HepG2 (cell line): ENCODE results near the gene CYB5R3. TPM values are rescaled to one million over a fixed set of nuclear protein-coding genes. Genes with fewer than 3 reads are reported as not detected.

Experiments
- ATAC-seq: fragments of 200-7000 bp; cut with Tn5 transposase; 3 replicates; pipeline ENCODE4 v1.9.1; 2020; ENCODE audit warnings: mild to moderate bottlenecking, moderate library complexity
- Bru-seq: library from RNA; stranded (reverse); fragments of 400-500 nt; gene quantifications from one replicate; lab custom pipeline; 2021; lab: Mats Ljungman, UMichigan
- BruChase-seq, 2 experiments: library from RNA; stranded (reverse); fragments of 400-500 nt; gene quantifications; one replicate each; lab custom pipeline; 2021; lab: Mats Ljungman, UMichigan
- BruUV-seq: library from RNA; stranded (reverse); fragments of 400-500 nt; replicated peaks from 2 replicates; lab custom pipeline; 2021; lab: Mats Ljungman, UMichigan
- CTCF ChIA-PET: fragments of 300-600 bp; formaldehyde crosslinking; extraction: SDS; loops from one replicate; lab custom pipeline; 2021; ENCODE audit warnings: low total read pairs, inconsistent platforms, low intra/inter-chr PET ratio; lab: Yijun Ruan, JAX
- POLR2A ChIA-PET: fragments of 350-600 bp; sonication (Branson Sonifier 250); formaldehyde crosslinking; loops from one replicate; lab custom pipeline; 2020; ENCODE audit warnings: antibody characterized with exemption, inconsistent platforms; lab: Yijun Ruan, JAX
- DNase-seq: peaks from one replicate; pipeline ENCODE4 v3.0.0-alpha.2; 2015; ENCODE audit warnings: low spot score
- FAIRE-seq: peaks from 3 replicates; lab custom pipeline; 2011; peaks lifted over from hg19 to GRCh38; lab: Jason Lieb, UNC
- H2AFZ ChIP-seq: one replicate; pipeline ENCODE4 v1.6.1; 2011; ENCODE audit warnings: low read length, inconsistent platforms
- H3K27ac ChIP-seq: fragments of 300-600 bp; 3 replicates; pipeline ENCODE4 v1.8.0; 2011; ENCODE audit warnings: mixed run types, mild to moderate bottlenecking, mixed read lengths, low read length, inconsistent platforms; ENCODE audit not compliant: insufficient read depth; ENCODE audit errors: extremely low read length
- H3K27me3 ChIP-seq, 2 experiments: fragments of 200-600 bp in 1 of 2; 2 replicates in 1 of 2; 3 replicates in 1 of 2; pipeline versions ENCODE4 v1.6.0 to v1.8.0; 2011; ENCODE audit warnings: low read length in 2 of 2, mild to moderate bottlenecking in 2 of 2, moderate library complexity in 2 of 2, inconsistent platforms in 1 of 2; ENCODE audit not compliant: insufficient read depth in 2 of 2, control insufficient read depth in 1 of 2
- H3K36me3 ChIP-seq, 2 experiments: fragments of 200-600 bp in 1 of 2; replicated peaks in 1 of 2; 2 replicates in 1 of 2; 3 replicates in 1 of 2; pipeline versions ENCODE4 v1.5.1 to v1.8.0; 2011; ENCODE audit warnings: low read length in 2 of 2, inconsistent platforms in 1 of 2; ENCODE audit not compliant: insufficient read depth in 2 of 2, control insufficient read depth in 1 of 2
- H3K4me1 ChIP-seq: 2 replicates; pipeline ENCODE4 v1.5.1; 2012; ENCODE audit warnings: low read length, inconsistent platforms; ENCODE audit not compliant: insufficient read depth
- H3K4me2 ChIP-seq: 2 replicates; pipeline ENCODE4 v1.6.0; 2011; ENCODE audit warnings: low read depth, low read length, inconsistent platforms
- H3K4me3 ChIP-seq, 3 experiments: fragments of 200-600 bp in 1 of 3; sonication (generic), shearing (Covaris generic) in 1 of 3; replicated peaks in 1 of 3; 2 replicates each; pipeline ENCODE4 v1.5.1; 2011 to 2016; ENCODE audit warnings: low read length in 3 of 3, inconsistent platforms in 2 of 3, low read depth in 2 of 3, mild to moderate bottlenecking in 2 of 3, control low read depth in 1 of 3, mixed read lengths in 1 of 3; ENCODE audit not compliant: insufficient read depth in 1 of 3
- H3K79me2 ChIP-seq: one replicate; pipeline ENCODE4 v1.6.1; 2011; ENCODE audit warnings: low read length, inconsistent platforms; ENCODE audit not compliant: insufficient read depth
- H3K9ac ChIP-seq: 2 replicates; pipeline ENCODE4 v1.6.0; 2011; ENCODE audit warnings: mild to moderate bottlenecking, low read depth, low read length, inconsistent platforms; ENCODE audit not compliant: insufficient read depth
- H3K9me3 ChIP-seq: 2 replicates; pipeline ENCODE4 v1.5.1; 2012; ENCODE audit warnings: mild to moderate bottlenecking, low read length
- H4K20me1 ChIP-seq: 2 replicates; pipeline ENCODE4 v1.6.0; 2011; ENCODE audit warnings: inconsistent platforms, mild to moderate bottlenecking, low read length, moderate library complexity; ENCODE audit not compliant: insufficient read depth
- AKAP8 ChIP-seq: sonication (generic); formaldehyde crosslinking; IDR thresholded peaks from 2 replicates; pipeline ENCODE4 v1.5.1; 2020; ENCODE audit warnings: mild to moderate bottlenecking, missing genetic modification reagents
- GATAD1 ChIP-seq: IDR thresholded peaks from 2 replicates; pipeline ENCODE4 v1.6.1; 2016; ENCODE audit warnings: missing genetic modification reagents, missing compliant biosample characterization
- JUND ChIP-seq: sonication (generic); formaldehyde crosslinking; IDR thresholded peaks from 2 replicates; pipeline ENCODE4 v1.8.0; 2022; ENCODE audit warnings: mild to moderate bottlenecking, missing genetic modification reagents
- MATR3 ChIP-seq: sonication (generic); formaldehyde crosslinking; IDR thresholded peaks from 2 replicates; pipeline ENCODE4 v1.4.0; 2020; ENCODE audit warnings: missing genetic modification reagents
- MAZ ChIP-seq, 2 experiments: sonication (generic) in 1 of 2; formaldehyde crosslinking in 1 of 2; IDR thresholded peaks; 2 replicates each; pipeline versions ENCODE4 v1.5.0 to v1.6.1; 2012 to 2020; ENCODE audit warnings: low read depth in 2 of 2, mild to moderate bottlenecking in 2 of 2, borderline replicate concordance in 1 of 2, improper control_type of control experiment in 1 of 2, low read length in 1 of 2, missing genetic modification reagents in 1 of 2, moderate library complexity in 1 of 2
- POLR2AphosphoS2 ChIP-seq: IDR thresholded peaks from 2 replicates; pipeline ENCODE4 v1.6.1; 2011; ENCODE audit warnings: low read depth, low read length, improper control_type of control experiment
- RBFOX2 ChIP-seq: fragments of 200-400 bp; formaldehyde crosslinking; IDR thresholded peaks from 2 replicates; pipeline ENCODE4 v1.6.1; 2017; ENCODE audit warnings: low read depth, mild to moderate bottlenecking, low read length
- RCOR2 ChIP-seq: IDR thresholded peaks from 2 replicates; pipeline ENCODE4 v1.6.1; 2016; ENCODE audit warnings: missing biosample characterization, missing genetic modification reagents
- ZNF264 ChIP-seq: sonication (generic); formaldehyde crosslinking; IDR thresholded peaks from 2 replicates; pipeline ENCODE4 v1.4.0; 2020; ENCODE audit warnings: missing genetic modification reagents
- ZNF430 ChIP-seq: sonication (generic); formaldehyde crosslinking; IDR thresholded peaks from 2 replicates; pipeline ENCODE4 v1.9.0; 2021; ENCODE audit warnings: mild to moderate bottlenecking, missing genetic modification reagents
- ZSCAN31 ChIP-seq: sonication (generic); formaldehyde crosslinking; IDR thresholded peaks from 2 replicates; pipeline ENCODE4 v1.5.0; 2020; ENCODE audit warnings: low read depth, mild to moderate bottlenecking, missing genetic modification reagents
- WGBS: methylation state at CpG from one replicate; pipeline ENCODE4 v1.1.6; 2017; ENCODE audit warnings: low lambda C conversion rate; 5-methylcytosine and 5-hydroxymethylcytosine counted together
- in situ Hi-C: cut with HindIII; loops from 2 replicates; pipeline ENCODE4 v1.10.0; 2017; ENCODE audit warnings: low pct_unique_long_range_greater_than_20kb; ENCODE audit not compliant: extremely low pct_ligation_motif_present
- intact Hi-C: fragments of 100-400 bp; cut with micrococcal nuclease; formaldehyde crosslinking; loops from one replicate; pipeline ENCODE4 v1.10.0; 2022; ENCODE audit not compliant: unreplicated experiment
- long read RNA-seq, 2 experiments: library from RNA in 1 of 2; library from polyadenylated mRNA in 1 of 2; stranded (forward) in 1 of 2; unstranded in 1 of 2; transcript quantifications; one replicate each; pipeline ENCODE4 v2.0.0, GENCODE V29; 2019 to 2022
- polyA minus RNA-seq, 3 experiments: library from RNA; depleted of rRNA, polyadenylated mRNA; stranded (reverse); fragments of >200 nt; gene quantifications; 2 replicates each; pipeline ENCODE4 v1.2.3, GENCODE V29; 2011; ENCODE audit warnings: low replicate concordance in 1 of 3
- polyA plus RNA-seq, 8 experiments: library from polyadenylated mRNA; depleted of rRNA in 3 of 8; stranded (reverse) in 7 of 8; unstranded in 1 of 8; fragments of >200 nt; fragmentation: Illumina TruSeq in 4 of 8; extraction: Trizol in 4 of 8; gene quantifications; 2 replicates each; pipeline versions ENCODE4 v1.2.1 to v1.2.3, GENCODE V29; 2011 to 2016; ENCODE audit warnings: low read depth in 4 of 8, missing spikeins in 1 of 8, mixed read lengths in 1 of 8; ENCODE audit not compliant: insufficient read depth in 1 of 8
- total RNA-seq, 5 experiments: library from RNA; depleted of rRNA; stranded (reverse); fragments of >200 nt; fragmentation: Illumina TruSeq; extraction: Trizol; gene quantifications; 2 replicates each; pipeline ENCODE4 v1.2.3, GENCODE V29; 2016; ENCODE audit warnings: low read depth in 1 of 5
- TF ChIP-seq, protein P1 (sequence below): sonication (generic); formaldehyde crosslinking; IDR thresholded peaks from 2 replicates; pipeline ENCODE4 v1.5.0; 2020; ENCODE audit warnings: mild to moderate bottlenecking, missing genetic modification reagents

The CYB5R3 gene
- total RNA-seq (2016; rRNA removed; fragmentation: Illumina TruSeq; extraction: Trizol), result 31.5 and 32.4 TPM in 2 replicates
- 9.5 and 9.9 TPM in 2 replicates for total RNA-seq (2016; cell fraction: cytosol; rRNA removed; fragmentation: Illumina TruSeq; extraction: Trizol; ENCODE audit: low read depth)
- total RNA-seq (2016; cell fraction: insoluble cytoplasmic fraction; rRNA removed; fragmentation: Illumina TruSeq; extraction: Trizol), result 27.7 and 33.5 TPM in 2 replicates
- 19.2 and 24.7 TPM in 2 replicates for total RNA-seq (2016; cell fraction: membrane; rRNA removed; fragmentation: Illumina TruSeq; extraction: Trizol)
- 26.9 and 30.5 TPM in 2 replicates for total RNA-seq (2016; cell fraction: nucleus; rRNA removed; fragmentation: Illumina TruSeq; extraction: Trizol)
- polyA plus RNA-seq (2011; rRNA removed), result 305 and 347 TPM in 2 replicates
- polyA plus RNA-seq (2011; cell fraction: cytosol; rRNA removed), result 171 and 227 TPM in 2 replicates
- 180 and 209 TPM in 2 replicates for polyA plus RNA-seq (2011; cell fraction: nucleus; rRNA removed)
- 258 and 265 TPM in 2 replicates for polyA plus RNA-seq (2012)
- polyA plus RNA-seq (2016; cell fraction: cytosol; fragmentation: Illumina TruSeq; extraction: Trizol; ENCODE audit: low read depth), result 41.8 and 43.2 TPM in 2 replicates
- polyA plus RNA-seq (2016; cell fraction: insoluble cytoplasmic fraction; fragmentation: Illumina TruSeq; extraction: Trizol; ENCODE audit: low read depth), result 103 and 141 TPM in 2 replicates
- polyA plus RNA-seq (2016; cell fraction: membrane; fragmentation: Illumina TruSeq; extraction: Trizol; ENCODE audit: low read depth), result 69.2 and 69.5 TPM in 2 replicates
- 118 and 123 TPM in 2 replicates for polyA plus RNA-seq (2016; cell fraction: nucleus; fragmentation: Illumina TruSeq; extraction: Trizol; ENCODE audit: insufficient read depth, low read depth)
- 63.4 and 306 TPM in 2 replicates for polyA minus RNA-seq (2011; rRNA and poly(A)+ RNA removed; ENCODE audit: low replicate concordance)
- 173 and 208 TPM in 2 replicates for polyA minus RNA-seq (2011; cell fraction: cytosol; rRNA and poly(A)+ RNA removed)
- polyA minus RNA-seq (2011; cell fraction: nucleus; rRNA and poly(A)+ RNA removed), result 50.5 and 63.4 TPM in 2 replicates
- Bru-seq, nascent RNA, result percentile 75 among the genes with signal in this experiment
- percentile 78 among the genes with signal in this experiment for BruChase-seq, experiment 1, labeled RNA remaining after a 6-hour chase
- BruChase-seq, experiment 2, labeled RNA remaining after a 2-hour chase, result percentile 72 among the genes with signal in this experiment
- long read RNA-seq, experiment 1, transcript CYB5R3-201 (9 exons, 2,124 nt), result major isoform, 220 of 283 reads
- long read RNA-seq, experiment 1, transcript CYB5R3-204 (8 exons, 1,849 nt), result minor isoform, 7 of 283 reads
- long read RNA-seq, experiment 1, partial matches to known transcripts, result 15 of 283 reads
- long read RNA-seq, experiment 1, other reads (novel, unspliced or antisense), result 40 of 283 reads
- long read RNA-seq, experiment 2, transcript CYB5R3-201 (9 exons, 2,124 nt), result major isoform, 290 of 441 reads
- long read RNA-seq, experiment 2, transcript CYB5R3-204 (8 exons, 1,849 nt), result minor isoform, 25 of 441 reads
- long read RNA-seq, experiment 2, partial matches to known transcripts, result 32 of 441 reads
- long read RNA-seq, experiment 2, other reads (novel, unspliced or antisense), result 93 of 441 reads

DNA sequence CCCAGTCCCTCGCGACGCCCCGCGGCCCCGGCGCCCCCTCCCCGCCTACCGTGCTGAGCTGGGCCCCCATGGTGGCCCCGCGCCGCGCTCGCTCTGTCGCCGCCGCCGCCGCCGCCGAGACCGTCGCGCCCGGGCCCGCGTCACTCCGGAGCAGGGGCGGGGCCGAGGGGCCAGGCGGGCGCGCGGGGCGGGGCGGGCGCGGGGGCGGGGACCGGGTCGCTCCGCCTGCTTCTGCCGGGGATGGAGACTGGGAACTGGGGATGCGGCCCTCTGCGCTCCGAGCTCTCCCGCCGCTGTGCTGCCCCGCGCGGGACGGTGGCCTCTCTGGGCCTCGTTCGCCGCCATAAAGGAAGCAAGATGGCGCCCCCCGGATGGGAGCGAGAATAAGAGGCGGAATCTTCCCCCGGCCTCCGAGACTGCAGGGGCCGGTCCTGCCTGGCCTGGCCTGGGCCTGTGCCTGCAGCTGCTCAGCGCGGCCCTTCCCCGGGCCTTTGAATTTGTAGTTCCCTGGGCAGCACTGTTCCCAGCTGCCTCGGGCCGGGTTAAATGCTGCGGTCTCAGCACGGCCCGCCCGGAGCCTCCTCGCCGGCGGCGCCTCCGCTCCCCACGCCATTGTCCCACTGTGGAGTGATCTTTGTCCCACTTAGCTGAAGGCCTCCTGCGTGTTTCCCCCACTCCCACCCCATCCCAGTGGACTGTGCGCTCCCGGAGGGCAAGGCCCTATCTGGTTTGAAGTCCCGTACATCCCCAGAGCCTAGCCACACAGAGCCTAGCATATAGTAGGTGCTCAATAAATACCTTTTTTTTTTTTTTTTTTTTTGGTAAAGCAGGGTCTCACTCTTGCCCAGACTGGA, at the start of gene CYB5R3:
TSS of gene CYB5R3 (minus strand) at position 147 of the 854 bp plus-strand sequence. CDS start at position 70, 77 bp downstream.
- FAIRE-seq (no peak), DNase-seq (peak; percentile 51), ATAC-seq (peak; percentile 64)
- H3K36me3 ChIP-seq, result no peaks in the 10 kb centered on the region; a peak in 2 of 5 replicates
- peaks cover 79% of the 10 kb centered on the region for H3K4me1 ChIP-seq
- intact Hi-C loops (loop anchor here (10.0 kb wide), 2 partner anchors 155 to 205 kb away; partner anchors contain the start of gene ARFGAP3), in situ Hi-C loops (no loop called here)
- H3K9ac ChIP-seq, result peak within 1 kb of the TSS; percentile 98
- ChIA-PET POLR2A (interaction anchor here (0.7 to 4.4 kb wide), 13 partner anchors 11 to 151 kb away, joined by 3 to 45 read pairs (median 5); partner anchors contain the start of gene POLDIP3), CTCF (no interaction called here)
- H3K4me3 ChIP-seq, result peak within 1 kb of the TSS; percentile 84 to 100 (median 100)
- no peaks in the 10 kb centered on the region for H3K9me3 ChIP-seq
- peaks cover 44% of the 10 kb centered on the region for H3K79me2 ChIP-seq
- 59% methylated on average over 16 of the region's 81 CpGs for WGBS
- peaks cover 6% of the 10 kb centered on the region; the same call in 1 of the 2 replicates for H4K20me1 ChIP-seq
- H3K27ac ChIP-seq, result peak within 1 kb of the TSS; percentile 97
- peaks cover 0 to 6% of the 10 kb centered on the region in 2 experiments; a peak in 2 of 5 replicates for H3K27me3 ChIP-seq
- no peak within 1 kb of the TSS for H2AFZ ChIP-seq
- H3K4me2 ChIP-seq, result peak within 1 kb of the TSS; percentile 96
- BruUV-seq, result TSS peak; percentile 96
- TF ChIP-seq GATAD1 (no peak), JUND (CRISPR knock-in tag) (no peak), AKAP8 (CRISPR knock-in tag) (no peak), POLR2AphosphoS2 (no peak), MAZ (IDR thresholded peaks at IDR 0.05; ENCODE audit: borderline replicate concordance, low read depth, low read length) (peak; percentile 43; the same call in 1 of the 2 replicates), MAZ (CRISPR knock-in tag; IDR thresholded peaks at IDR 0.05; ENCODE audit: low read depth) (no peak), ZSCAN31 (CRISPR knock-in tag) (0 out of 2 replicates have a peak, but pooled peaks have one; percentile 5), RCOR2 (CRISPR knock-in tag) (peak; percentile 66; the same call in 1 of the 2 replicates), MATR3 (CRISPR knock-in tag) (no peak), ZNF430 (CRISPR knock-in tag) (0 out of 2 replicates have a peak, but pooled peaks have one; percentile 46), ZNF264 (0 out of 2 replicates have a peak, but pooled peaks have one; percentile 33), RBFOX2 (peak; percentile 61; the same call in 1 of the 2 replicates)
- TF ChIP-seq, protein P1, sequence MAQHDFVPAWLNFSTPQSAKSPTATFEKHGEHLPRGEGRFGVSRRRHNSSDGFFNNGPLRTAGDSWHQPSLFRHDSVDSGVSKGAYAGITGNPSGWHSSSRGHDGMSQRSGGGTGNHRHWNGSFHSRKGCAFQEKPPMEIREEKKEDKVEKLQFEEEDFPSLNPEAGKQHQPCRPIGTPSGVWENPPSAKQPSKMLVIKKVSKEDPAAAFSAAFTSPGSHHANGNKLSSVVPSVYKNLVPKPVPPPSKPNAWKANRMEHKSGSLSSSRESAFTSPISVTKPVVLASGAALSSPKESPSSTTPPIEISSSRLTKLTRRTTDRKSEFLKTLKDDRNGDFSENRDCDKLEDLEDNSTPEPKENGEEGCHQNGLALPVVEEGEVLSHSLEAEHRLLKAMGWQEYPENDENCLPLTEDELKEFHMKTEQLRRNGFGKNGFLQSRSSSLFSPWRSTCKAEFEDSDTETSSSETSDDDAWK, result no peak
